Muscle of leg (tissue), 11 donors: ENCODE data around the gene RIMBP2. TPM values are rescaled to one million over a fixed set of nuclear protein-coding genes. Genes with fewer than 3 reads are reported as not detected.

Experiments used
- DNase-seq: peaks from one replicate; pipeline ENCODE4 v3.0.0; 2013
- H3K27ac ChIP-seq: one replicate; pipeline ENCODE4 v1.5.1; 2013; ENCODE audit warnings: mild to moderate bottlenecking, low read length, control low read depth
- H3K27me3 ChIP-seq: one replicate; pipeline ENCODE4 v1.6.1; 2013; ENCODE audit warnings: low read length; ENCODE audit not compliant: control insufficient read depth, insufficient read depth
- H3K36me3 ChIP-seq: one replicate; pipeline ENCODE4 v1.6.1; 2013; ENCODE audit warnings: low read length; ENCODE audit not compliant: control insufficient read depth, insufficient read depth
- H3K4me1 ChIP-seq: one replicate; pipeline ENCODE4 v1.6.1; 2013; ENCODE audit warnings: low read length; ENCODE audit not compliant: control insufficient read depth, insufficient read depth
- H3K4me3 ChIP-seq: one replicate; pipeline ENCODE4 v1.5.1; 2013; ENCODE audit warnings: low read length, control low read depth
- H3K9me3 ChIP-seq: replicated peaks from 2 replicates; pipeline ENCODE4 v1.6.1; 2013; ENCODE audit warnings: low read depth, low read length; ENCODE audit not compliant: control insufficient read depth
- WGBS: methylation state at CpG from one replicate; pipeline ENCODE4 v1.1.5; 2013; ENCODE audit warnings: missing lambda C conversion rate; ENCODE audit not compliant: insufficient coverage; 5-methylcytosine and 5-hydroxymethylcytosine counted together
- polyA plus RNA-seq, 8 donors: library from polyadenylated mRNA; unstranded; fragments of 120-200 nt; gene quantifications; one replicate each; pipeline versions ENCODE4 v1.2.1 to v1.2.3, GENCODE V29; 2013; ENCODE audit warnings: inconsistent platforms in 1 of 8, low replicate concordance in 1 of 8; ENCODE audit not compliant: insufficient read length in 8 of 8, insufficient read depth in 1 of 8
- total RNA-seq: library from RNA; stranded (reverse); fragments of 120-200 nt; gene quantifications from one replicate; pipeline ENCODE4 v1.2.4, GENCODE V29; 2013

RIMBP2 gene
- total and polyA plus RNA-seq, 9 donors: 0.46 to 2.1 (median 0.87) TPM

DNA sequence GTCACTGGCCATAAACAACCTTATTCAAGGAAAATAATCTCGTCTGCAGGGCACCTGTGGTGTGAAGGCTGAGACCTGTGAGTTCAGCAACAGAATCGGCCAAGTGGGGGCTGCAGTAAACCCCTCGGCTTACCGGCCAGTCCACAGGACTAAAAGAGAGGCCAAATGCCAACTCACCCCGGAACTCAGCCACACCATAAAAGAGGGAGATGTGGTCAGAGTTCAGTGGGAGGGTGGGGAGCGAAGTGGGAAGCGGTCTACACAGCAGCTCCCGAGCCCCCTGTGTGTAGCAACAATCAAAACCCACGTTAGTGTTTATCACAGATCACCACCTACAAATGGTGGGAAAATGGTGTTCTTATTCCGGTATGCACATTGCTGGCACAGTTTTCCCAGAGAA lies 225.4 kb downstream of the RIMBP2 start:
- no peaks in the 10 kb centered on the region for H3K9me3 ChIP-seq
- H3K4me3 ChIP-seq: no peak overlapping the region
- H3K4me1 ChIP-seq: peaks cover 2% of the 10 kb centered on the region
- H3K36me3 ChIP-seq: no peaks in the 10 kb centered on the region
- no CpG with 5 or more reads among the region's 10 CpGs for WGBS
- H3K27ac ChIP-seq: no peak overlapping the region
- DNase-seq: no peak
- peaks cover 17% of the 10 kb centered on the region for H3K27me3 ChIP-seq

DNA sequence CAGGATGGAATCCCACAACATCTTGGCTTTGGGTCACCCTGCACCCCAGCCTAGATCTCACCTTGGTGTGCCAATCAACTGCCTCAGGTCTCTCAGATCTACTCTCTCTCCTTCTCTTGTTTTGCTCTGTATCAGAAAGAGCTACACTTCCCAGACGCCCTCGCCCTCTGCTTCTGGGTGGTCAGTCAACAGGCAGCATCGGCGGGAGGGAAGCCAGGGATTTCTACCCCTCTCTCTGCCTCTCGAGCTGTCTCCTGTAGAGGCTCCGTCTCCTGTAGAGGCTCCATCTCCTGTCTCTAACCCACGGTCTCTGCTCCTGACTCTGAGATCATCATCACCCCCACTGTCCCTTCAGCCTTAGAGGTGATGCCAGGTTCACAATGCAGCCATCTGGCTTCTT lies 226.8 kb downstream of the RIMBP2 start:
- peaks cover 19% of the 10 kb centered on the region for H3K27me3 ChIP-seq
- H3K27ac ChIP-seq: no peak overlapping the region
- H3K36me3 ChIP-seq: no peaks in the 10 kb centered on the region
- H3K9me3 ChIP-seq: no peaks in the 10 kb centered on the region
- peaks cover 2% of the 10 kb centered on the region for H3K4me1 ChIP-seq
- no peak overlapping the region for H3K4me3 ChIP-seq
- no peak for DNase-seq
- 87% methylated on average over 7 of the region's 7 CpGs for WGBS

DNA sequence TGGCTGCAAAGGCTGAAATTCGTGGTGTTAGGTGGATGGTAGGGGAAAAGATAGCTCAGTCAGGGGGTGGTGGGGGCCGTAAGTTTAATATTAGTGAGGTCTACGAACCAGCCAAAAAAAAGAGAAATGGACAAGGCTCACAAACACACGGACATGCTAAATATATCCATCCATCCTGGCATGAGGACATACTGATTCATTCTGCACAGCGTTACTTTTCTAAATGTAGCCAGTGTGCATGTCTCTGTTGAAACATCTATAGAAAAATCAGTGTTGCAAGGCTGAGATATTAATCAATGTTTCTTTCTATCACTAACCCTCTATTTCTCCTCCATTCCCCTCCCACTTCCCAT lies 227.8 kb downstream of the RIMBP2 start:
- Histone ChIP-seq H3K27ac (no peak overlapping the region), H3K4me3 (no peak overlapping the region), H3K27me3 (peaks cover 19% of the 10 kb centered on the region), H3K36me3 (no peaks in the 10 kb centered on the region), H3K4me1 (peaks cover 2% of the 10 kb centered on the region), H3K9me3 (no peaks in the 10 kb centered on the region)
- DNase-seq: no peak
- WGBS: no CpG with 5 or more reads among the region's 5 CpGs

DNA sequence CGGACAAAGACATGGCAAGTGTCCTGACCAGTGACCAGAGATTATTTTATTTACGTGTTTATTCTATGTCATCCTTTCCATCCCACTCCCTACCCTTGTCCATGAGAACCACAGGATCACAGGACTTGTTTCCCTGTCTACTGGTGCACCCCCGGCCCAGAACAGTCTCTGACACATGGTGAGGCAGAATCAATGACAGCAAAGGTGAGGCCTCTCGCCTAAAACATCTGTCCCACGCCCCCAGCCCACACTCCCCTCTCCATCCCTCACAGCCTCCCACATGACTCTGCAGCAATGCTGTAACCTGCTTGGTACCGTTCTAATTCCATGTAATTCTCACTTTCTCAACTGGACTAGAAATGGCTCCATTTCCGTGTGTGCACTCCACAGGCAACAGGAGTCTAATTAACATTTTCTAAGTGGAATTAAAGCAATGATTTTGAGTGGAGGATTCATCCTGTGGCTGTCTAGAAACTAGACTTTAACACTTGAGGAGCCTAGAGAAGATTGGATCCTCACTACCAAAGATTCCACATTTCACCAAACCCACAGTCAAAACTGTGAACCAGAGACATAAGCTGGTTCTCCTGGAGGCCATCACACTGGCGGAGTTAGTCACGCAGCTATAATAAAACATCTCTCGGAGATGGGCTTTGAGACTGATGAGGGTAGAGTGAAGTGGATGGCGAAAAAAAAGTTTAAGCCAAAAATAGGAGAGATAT lies 228.3 kb downstream of the RIMBP2 start:
- Histone ChIP-seq H3K27ac (no peak overlapping the region), H3K9me3 (no peaks in the 10 kb centered on the region), H3K4me1 (peaks cover 2% of the 10 kb centered on the region), H3K4me3 (no peak overlapping the region), H3K36me3 (no peaks in the 10 kb centered on the region), H3K27me3 (peaks cover 19% of the 10 kb centered on the region)
- no peak for DNase-seq
- 87% methylated on average over 8 of the region's 11 CpGs for WGBS

DNA sequence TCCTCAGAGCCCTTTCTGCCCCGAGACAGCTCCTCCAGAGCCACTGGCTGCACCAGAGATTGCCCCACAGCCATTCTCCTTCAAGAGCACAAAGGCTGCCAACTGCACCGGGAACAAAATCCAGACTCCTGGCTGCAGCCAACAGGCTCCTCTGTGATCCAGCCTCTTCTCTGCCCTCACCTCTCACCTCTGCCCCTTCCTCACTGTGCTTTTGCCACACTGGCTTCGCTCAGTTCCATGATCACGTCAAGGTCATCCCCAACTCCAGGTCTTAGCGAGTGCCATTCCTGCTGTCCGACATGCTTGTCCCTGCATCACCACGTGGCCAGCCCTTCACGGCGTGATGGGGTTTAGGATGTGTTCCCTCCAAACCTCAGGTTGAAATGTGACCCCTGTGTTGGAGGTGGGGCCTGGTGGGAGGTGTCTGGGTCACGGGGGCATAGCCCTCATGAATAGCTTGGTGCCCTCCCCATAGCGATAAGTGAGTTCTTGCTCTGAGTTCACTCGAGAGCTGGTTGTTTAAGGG lies 229.1 kb downstream of the RIMBP2 start:
- Histone ChIP-seq H3K27ac (no peak overlapping the region), H3K36me3 (no peaks in the 10 kb centered on the region), H3K4me1 (peaks cover 2% of the 10 kb centered on the region), H3K4me3 (no peak overlapping the region), H3K27me3 (peaks cover 17% of the 10 kb centered on the region), H3K9me3 (no peaks in the 10 kb centered on the region)
- WGBS: 86% methylated on average over 8 of the region's 12 CpGs
- DNase-seq: no peak

DNA sequence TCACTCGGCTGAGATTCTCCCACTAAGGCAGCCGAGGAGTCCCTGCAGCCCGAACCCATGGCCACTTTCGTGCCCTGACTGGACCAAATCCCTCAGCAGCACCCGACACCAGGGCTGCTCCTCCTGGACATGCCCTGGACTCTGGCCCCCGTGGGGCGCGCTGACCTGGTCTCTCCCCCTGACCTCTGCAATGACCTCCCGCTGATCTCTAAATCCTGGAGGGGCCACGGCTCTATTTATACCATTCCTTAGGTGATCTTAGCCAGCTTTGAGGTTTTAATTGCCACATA lies 230.0 kb downstream of the RIMBP2 start:
- 47% methylated on average over 9 of the region's 10 CpGs for WGBS
- H3K36me3 ChIP-seq: no peaks in the 10 kb centered on the region
- H3K27me3 ChIP-seq: peaks cover 13% of the 10 kb centered on the region
- no peaks in the 10 kb centered on the region for H3K9me3 ChIP-seq
- H3K4me3 ChIP-seq: no peak overlapping the region
- no peak overlapping the region for H3K27ac ChIP-seq
- H3K4me1 ChIP-seq: no peaks in the 10 kb centered on the region
- no peak for DNase-seq

DNA sequence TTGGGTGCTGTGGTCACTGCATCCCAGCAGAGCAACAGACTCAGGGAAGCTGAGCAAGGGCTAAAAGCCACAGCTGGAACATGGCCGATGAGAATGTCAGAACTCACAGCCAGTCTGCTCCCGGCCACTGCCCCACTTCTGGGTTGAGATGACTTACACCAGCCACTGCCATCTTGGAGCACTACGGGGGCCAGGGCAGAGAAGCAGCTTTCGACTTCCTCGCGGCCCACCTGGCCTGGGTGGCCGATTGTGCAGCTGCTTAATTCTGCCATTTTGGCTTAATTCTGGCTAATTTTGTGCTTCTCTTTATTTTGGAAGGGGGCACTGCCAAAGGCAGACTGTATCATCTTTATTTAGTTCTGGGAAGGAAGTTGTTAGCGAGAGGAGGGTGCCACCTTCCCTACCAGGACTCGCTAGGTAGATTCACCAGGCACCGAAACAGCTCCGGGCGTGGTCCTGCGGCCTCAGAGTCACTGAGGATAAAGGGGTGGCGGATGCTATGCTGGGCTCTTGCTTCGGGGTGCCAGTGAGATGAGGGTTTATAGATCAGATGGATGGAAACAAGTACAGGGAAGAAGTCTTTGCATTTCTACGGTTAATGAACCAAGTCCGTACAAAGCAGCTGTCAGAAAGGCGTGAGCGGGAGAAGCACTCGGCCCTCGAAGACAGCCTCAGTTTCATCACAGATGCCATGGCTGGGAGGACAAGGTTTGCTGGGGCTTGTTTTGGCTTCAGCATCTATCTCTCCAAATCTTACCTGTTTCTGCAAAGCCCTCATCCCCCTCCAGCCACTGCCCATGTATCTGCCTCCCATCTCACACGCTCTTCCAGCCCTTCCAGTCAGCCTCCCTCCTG lies 230.6 kb downstream of the RIMBP2 start:
- H3K36me3 ChIP-seq: no peaks in the 10 kb centered on the region
- no peak for DNase-seq
- H3K4me3 ChIP-seq: no peak overlapping the region
- H3K4me1 ChIP-seq: no peaks in the 10 kb centered on the region
- no peaks in the 10 kb centered on the region for H3K9me3 ChIP-seq
- 80% methylated on average over 22 of the region's 22 CpGs for WGBS
- peaks cover 9% of the 10 kb centered on the region for H3K27me3 ChIP-seq
- no peak overlapping the region for H3K27ac ChIP-seq

DNA sequence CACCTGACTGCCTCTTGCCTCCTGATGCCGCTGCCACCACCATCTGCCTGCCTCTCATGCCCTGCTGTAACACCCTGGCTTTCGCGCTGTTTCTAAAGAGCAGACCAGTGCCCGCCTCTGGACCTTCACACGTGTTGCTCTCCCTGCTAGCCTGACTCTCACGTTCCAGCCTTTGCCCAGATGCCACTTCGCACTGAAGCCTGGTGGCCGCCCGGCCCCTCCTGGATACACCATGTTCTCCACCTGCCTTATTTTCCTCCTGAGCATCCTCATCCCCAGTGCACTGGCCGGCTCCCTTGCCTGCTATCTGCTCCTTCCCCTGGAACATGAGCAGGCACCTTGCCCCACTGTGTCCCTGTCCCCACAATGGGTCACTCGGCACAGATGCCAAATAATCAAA lies 231.9 kb downstream of the RIMBP2 start:
- DNase-seq: no peak
- Histone ChIP-seq H3K4me3 (no peak overlapping the region), H3K4me1 (peaks cover 4% of the 10 kb centered on the region), H3K27me3 (peaks cover 7% of the 10 kb centered on the region), H3K36me3 (no peaks in the 10 kb centered on the region), H3K9me3 (no peaks in the 10 kb centered on the region), H3K27ac (no peak overlapping the region)
- 75% methylated on average over 11 of the region's 11 CpGs for WGBS

DNA sequence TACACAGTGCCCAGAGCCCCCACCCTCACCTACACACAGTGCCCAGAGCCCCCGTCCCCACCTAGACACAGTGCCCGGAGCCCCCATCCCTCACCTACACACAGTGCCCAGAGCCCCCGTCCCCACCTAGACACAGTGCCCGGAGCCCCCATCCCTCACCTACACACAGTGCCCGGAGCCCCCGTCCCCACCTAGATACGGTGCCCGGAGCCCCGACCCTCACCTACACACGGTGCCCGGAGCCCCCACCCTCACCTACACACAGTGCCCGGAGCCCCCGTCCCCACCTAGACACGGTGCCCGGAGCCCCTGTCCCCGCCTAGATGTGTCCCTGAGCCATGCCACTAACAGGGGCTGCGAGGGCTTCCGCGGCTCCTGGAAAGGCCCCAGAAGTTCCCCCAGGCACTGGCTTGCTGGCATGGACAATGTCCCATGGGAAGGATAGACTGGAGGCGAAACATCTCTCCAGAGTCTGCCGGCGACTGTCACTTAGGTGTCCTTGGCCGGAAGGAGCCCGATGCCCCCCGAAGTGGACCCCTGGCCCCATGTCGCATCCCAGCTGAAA lies 232.4 kb downstream of the RIMBP2 start:
- Histone ChIP-seq H3K4me1 (peaks cover 9% of the 10 kb centered on the region), H3K4me3 (no peak overlapping the region), H3K27me3 (peaks cover 7% of the 10 kb centered on the region), H3K9me3 (no peaks in the 10 kb centered on the region), H3K27ac (no peak overlapping the region), H3K36me3 (no peaks in the 10 kb centered on the region)
- 88% methylated on average over 14 of the region's 26 CpGs for WGBS
- DNase-seq: no peak

DNA sequence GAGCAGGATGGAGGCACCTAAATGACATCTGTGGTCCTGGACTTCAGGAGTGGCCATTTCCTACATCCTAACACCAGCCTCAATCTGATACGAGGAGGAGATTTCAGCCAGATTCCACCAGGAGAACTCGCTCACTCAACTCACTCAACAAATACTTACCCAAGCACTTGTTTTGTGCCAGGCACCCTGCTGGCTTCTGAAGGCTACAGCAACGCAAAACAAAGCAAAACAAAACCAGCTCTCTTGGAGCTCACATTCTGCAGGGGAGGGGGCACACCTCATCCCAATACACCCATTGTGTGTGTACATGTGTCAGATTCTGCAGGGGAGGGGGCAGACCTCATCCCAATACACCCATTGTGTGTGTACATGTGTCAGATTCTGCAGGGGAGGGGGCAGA lies 233.7 kb downstream of the RIMBP2 start:
- H3K36me3 ChIP-seq: no peaks in the 10 kb centered on the region
- no peak for DNase-seq
- H3K27me3 ChIP-seq: peaks cover 15% of the 10 kb centered on the region
- H3K9me3 ChIP-seq: no peaks in the 10 kb centered on the region
- no peak overlapping the region for H3K27ac ChIP-seq
- WGBS: 33% methylated on average over 1 of the region's 3 CpGs
- H3K4me3 ChIP-seq: no peak overlapping the region
- peaks cover 19% of the 10 kb centered on the region for H3K4me1 ChIP-seq
